ENCODE results near the gene ZNF668.

DNA sequence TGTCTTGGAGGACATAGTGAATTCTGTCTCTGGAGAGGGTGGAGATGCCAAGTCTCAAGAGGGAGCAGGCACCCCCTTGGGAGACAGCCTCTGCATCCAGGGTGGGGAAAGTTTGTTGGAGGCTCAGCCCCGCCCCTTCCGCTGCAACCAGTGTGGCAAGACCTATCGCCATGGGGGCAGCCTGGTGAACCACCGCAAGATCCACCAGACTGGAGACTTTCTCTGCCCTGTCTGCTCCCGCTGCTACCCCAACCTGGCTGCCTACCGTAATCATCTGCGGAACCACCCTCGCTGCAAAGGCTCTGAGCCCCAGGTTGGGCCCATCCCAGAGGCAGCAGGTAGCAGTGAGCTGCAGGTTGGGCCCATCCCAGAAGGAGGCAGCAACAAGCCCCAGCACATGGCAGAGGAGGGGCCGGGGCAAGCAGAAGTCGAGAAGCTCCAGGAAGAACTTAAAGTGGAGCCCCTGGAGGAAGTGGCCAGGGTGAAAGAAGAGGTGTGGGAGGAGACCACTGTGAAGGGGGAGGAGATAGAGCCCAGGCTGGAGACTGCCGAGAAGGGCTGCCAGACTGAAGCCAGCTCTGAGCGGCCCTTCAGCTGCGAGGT lies 5.4 kb upstream of the ZNF668 start:
- TF ChIP-seq, protein P1, sequence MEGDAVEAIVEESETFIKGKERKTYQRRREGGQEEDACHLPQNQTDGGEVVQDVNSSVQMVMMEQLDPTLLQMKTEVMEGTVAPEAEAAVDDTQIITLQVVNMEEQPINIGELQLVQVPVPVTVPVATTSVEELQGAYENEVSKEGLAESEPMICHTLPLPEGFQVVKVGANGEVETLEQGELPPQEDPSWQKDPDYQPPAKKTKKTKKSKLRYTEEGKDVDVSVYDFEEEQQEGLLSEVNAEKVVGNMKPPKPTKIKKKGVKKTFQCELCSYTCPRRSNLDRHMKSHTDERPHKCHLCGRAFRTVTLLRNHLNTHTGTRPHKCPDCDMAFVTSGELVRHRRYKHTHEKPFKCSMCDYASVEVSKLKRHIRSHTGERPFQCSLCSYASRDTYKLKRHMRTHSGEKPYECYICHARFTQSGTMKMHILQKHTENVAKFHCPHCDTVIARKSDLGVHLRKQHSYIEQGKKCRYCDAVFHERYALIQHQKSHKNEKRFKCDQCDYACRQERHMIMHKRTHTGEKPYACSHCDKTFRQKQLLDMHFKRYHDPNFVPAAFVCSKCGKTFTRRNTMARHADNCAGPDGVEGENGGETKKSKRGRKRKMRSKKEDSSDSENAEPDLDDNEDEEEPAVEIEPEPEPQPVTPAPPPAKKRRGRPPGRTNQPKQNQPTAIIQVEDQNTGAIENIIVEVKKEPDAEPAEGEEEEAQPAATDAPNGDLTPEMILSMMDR (IDR thresholded peaks at IDR 0.05), result no peak
- no peak for TF ChIP-seq POLR2AphosphoS5 (IDR thresholded peaks at IDR 0.05; ENCODE audit: insufficient read depth in 1 of 2, low read depth in 1 of 2)
